Measurements from ENCODE around the gene FILIP1.
"Not testable (repeated sequence)": the region's sequence is repeated elsewhere in the genome, so short reads cannot be mapped to it uniquely, and the experiment has no call there.

FILIP1 gene

DNA sequence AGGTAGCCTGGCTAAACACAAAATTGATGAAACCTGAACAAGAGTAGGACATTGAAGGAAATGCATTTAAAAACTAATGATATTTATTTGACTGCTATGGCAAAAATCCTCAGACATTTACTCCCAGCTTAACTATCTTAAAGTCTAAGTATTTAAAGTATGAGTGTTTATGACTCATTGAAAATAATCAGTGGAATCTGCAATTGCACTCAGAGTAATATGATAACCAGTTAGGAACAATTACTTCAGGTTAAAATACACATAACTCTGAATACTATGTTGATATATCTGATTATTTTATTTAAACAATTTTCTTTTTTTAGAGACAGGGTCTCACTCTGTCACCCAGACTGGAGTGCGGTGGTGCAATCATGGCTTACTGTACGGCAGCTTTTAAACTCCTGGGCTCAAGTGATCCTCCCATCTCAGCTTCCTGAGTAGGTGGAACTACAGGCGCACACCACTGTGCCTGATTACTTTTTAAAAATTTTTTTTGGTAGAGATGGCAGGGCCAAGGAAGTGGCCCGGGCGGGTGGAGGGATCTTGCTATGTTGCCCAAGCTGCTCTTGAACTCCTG, 43.9 kb downstream of the FILIP1 start:
- DNase-seq (ENCODE audit: low read depth in 2 of 2), result no peak

GRCh38 chr6:75446241-75446880, 47.2 kb downstream of the FILIP1 start:
- no peak for DNase-seq (ENCODE audit: low read depth in 2 of 2)

DNA sequence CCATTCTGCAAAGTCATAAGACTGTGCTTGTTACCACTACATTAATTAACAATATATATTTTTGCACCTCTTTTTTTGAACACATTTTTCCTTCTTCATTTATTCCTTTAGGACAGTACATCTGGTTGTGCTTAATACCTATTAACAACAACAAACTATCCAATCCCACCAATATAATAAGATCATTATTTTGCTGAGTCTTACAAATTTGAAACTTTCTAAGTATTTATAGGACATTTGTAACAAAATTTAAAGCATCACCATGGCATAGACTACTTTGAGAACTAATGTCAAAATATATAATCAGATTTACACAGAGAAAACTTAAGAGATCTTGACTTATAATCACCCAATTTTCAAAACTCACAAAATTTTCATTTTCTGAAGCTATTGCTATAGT, 47.9 kb downstream of the FILIP1 start:
- DNase-seq (ENCODE audit: low read depth in 2 of 2), result no peak

DNA sequence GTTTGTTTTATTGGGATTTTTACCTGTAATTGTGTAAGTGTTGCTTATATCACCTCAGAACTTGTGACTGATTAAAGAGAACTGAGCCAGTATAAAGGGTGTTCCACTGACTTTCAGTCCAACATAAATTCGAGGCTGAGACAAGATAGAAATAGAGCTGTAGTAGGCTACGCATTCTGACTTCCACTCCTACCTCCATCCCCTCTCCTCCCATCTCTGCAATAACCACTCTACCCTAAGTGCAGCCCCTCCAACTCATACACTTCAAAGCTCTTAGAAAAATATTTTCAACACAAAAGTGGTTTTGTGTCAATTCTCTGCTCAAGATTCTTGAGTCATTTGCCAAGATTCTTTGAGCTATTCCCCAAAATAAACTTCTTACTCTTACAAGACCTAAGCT, 48.7 kb downstream of the FILIP1 start:
- DNase-seq (ENCODE audit: low read depth in 2 of 2), result no peak

GRCh38 chr6:75441883-75442282, 51.7 kb downstream of the FILIP1 start:
- not testable (repeated sequence) for DNase-seq (ENCODE audit: low read depth in 2 of 2)

DNA sequence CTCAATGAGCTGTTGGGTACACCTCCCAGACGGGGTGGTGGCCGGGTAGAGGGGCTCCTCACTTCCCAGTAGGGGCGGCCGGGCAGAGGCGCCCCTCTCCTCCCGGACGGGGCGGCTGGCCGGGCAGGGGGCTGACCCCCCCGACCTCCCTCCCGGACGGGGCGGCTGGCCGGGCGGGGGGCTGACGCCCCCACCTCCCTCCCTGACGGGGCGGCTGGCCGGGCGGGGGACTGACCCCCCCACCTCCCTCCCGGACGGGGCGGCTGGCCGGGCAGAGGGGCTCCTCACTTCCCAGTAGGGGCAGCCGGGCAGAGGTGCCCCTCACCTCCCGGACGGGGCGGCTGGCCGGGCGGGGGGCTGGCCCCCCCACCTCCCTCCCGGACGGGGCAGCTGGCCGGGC, 52.1 kb downstream of the FILIP1 start:
- DNase-seq (ENCODE audit: low read depth in 2 of 2), result not testable (repeated sequence)

DNA sequence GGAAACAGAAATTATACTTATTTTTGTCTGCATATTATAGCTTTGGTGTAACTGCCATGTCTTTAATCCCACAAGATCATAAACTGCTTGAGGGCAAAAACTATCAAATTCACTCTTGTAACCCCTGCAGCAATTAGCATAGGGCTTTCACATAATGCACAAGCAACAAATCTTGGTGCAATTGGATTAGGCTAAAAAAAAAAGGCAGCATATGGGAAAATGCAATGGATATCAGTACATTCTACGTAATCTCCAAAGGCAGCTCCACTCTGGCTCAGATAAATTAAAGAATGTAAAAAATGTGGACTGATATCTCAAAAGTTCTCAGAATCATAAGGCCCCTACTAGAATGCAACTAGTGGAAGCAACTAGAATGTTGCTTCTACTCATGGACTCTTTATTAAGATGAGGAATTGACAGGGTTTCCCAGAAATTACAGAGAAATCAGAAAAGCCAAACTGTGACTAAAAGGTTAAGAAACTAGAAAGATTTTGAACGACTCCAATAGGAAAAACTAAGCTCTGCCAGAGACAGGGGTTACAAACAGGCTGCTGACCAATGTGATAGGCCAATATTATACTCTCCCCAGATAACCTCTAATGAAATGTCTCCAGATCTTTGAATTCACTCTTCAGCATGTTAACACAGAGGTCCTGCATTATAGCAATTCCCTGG, 55.0 kb downstream of the FILIP1 start:
- DNase-seq (ENCODE audit: low read depth in 2 of 2), result no peak

DNA sequence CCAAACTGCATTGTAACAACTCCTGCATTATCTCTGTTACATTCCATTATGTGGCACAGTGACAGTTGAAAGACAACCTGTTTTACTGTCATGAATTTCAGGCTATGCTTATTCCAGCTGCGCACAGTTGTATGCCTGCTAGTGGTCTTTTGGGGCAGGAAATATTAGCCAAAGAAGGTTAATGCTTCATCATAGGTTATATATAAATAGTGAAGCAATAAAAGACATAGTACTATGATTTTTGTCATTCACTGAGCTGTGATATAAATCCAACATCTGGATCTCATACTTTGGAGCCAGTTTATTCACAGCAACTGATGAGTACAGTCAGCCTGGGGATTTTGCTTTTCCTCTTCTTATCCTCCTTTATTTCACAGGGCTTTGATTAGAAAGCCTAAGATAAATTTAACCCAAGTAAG, 55.6 kb downstream of the FILIP1 start:
- no peak for DNase-seq (ENCODE audit: low read depth in 2 of 2)

DNA sequence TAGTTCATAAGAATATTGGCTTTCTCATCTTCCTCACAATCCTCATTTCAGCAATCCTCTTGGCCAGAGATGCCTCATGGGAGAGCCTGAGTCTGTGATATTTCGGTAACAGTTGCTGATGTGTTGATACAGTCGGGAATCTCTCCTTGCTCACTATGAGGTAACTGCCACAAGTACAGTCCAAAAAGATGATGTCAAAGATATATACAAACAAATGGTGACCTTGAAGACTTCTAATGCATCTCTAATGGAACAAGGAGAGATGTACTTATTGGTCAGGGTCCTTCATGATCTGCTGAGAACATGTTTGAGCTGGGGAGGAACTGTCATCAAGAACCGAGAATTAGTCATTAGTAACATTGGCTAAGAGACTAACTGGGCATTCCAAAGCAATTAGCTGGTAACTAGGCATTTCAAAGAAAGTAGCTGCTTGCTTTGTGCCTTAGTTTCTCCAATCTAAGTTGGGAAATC, 56.1 kb downstream of the FILIP1 start:
- DNase-seq (ENCODE audit: low read depth in 2 of 2), result no peak

- DNase-seq (ENCODE audit: low read depth in 2 of 2), result no peak
Observed at GRCh38 chr6:75436869-75437268, 56.7 kb downstream of the FILIP1 start.

DNA sequence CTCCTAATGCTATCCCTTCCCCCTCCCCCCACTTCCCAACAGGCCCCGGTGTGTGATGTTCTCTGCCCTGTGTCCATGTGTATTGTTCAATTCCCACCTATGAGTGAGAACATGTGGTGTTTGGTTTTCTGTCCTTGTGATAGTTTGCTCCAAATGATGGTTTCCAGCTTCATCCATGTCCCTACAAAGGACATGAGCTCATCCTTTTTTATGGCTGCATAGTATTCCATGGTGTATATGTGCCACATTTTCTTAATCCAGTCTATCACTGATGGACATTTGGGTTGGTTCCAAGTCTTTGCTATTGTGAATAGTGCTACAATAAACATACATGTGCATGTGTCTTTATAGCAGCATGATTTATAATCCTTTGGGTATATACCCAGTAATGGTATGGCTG, 60.8 kb downstream of the FILIP1 start:
- not testable (repeated sequence) for DNase-seq (ENCODE audit: low read depth in 2 of 2)

DNA sequence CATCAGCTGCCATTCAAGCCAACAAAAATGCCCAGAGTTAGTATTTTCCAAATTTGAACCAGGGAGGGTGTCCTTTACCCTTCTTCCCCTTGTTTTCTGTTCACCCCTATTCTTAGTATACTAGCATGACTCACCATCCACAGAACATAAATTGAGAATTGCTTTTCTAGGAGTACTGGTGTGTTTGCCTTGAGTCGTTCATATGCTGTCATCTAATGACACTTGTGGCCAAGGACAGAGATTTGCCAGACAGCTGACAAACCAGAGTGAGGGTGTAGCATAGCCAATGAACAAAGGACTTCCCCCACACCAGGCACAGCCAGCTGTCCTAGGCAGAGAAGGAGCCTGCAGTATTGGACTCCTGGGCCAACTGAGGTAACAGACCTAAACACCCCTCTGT, 62.2 kb downstream of the FILIP1 start:
- DNase-seq (ENCODE audit: low read depth in 2 of 2), result no peak

DNA sequence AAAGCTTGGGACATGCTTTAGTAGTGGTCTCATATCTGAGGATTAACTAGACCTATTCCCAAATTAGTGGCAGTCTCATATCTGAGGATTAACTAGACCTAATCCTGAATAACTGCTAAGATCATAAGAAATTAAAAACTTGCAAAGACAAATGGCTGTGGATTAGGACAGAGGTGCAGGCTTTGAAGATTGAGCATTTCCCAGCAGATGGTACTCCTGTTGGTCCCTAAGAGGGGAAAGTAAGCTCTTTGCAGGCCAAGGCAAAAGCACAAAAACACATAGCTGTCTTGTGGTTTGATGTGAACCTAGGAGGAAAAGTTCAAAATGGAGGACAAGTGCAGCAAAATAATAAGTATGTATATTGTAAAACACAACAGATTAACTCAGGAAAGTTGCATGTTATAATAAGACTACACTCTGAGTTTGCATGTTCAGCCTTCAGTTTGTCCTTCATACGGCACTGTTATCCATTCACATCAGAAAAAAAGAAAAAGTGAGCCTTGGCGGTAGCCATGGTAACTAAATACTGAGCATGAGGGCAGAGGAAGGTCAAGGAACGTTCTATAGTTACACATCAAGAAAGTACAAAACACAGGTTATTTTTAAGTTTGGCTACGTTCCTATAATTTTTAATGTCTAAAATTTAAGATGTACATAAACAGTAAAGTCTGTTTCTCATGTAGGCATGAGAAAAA, 62.8 kb downstream of the FILIP1 start:
- DNase-seq (ENCODE audit: low read depth in 2 of 2), result no peak

GRCh38 chr6:75429061-75429703, 64.4 kb downstream of the FILIP1 start:
- DNase-seq (ENCODE audit: low read depth in 2 of 2), result no peak

DNA sequence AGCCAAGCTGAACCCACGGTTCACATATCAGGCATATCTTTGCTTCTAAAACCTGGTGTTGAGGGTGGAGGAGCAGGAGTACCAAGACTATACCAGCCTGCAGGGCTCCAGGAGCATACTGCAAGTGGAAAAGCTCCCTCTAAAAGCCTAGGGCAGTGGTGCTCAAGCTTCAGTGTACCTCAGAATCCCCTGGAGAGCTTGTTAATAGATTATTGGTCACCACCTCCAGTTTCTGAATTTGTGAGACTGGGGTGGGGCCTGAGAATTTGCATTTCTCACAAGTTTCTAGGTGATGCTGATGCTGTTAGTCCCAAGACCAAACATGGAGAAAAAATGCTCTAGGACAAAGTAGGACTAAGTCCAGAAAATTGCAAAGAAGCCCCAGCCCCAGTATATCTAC, 65.4 kb downstream of the FILIP1 start:
- no peak for DNase-seq (ENCODE audit: low read depth in 2 of 2)

DNA sequence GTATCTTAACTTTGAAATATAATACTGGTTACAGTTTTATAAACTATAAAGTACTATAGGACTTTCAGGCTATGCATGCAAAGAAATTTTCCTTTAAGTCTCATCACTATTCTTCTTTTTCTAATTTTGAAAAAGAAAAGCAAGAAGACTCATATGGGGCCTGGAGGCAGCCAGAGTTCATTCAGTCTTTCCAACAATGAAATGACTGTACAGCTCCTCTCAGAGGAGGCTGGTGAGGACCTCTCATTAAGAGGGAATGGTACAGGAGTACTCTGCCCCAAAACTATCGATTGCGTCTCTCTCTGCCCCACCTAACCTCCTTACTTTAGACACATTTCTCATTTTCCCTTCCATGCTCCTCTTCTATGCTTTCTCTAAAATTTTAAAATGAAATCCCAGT, 66.3 kb downstream of the FILIP1 start:
- no peak for DNase-seq (ENCODE audit: low read depth in 2 of 2)

- no peak for DNase-seq (ENCODE audit: low read depth in 2 of 2)
Observed at GRCh38 chr6:75424618-75425548, 68.7 kb downstream of the FILIP1 start.

DNA sequence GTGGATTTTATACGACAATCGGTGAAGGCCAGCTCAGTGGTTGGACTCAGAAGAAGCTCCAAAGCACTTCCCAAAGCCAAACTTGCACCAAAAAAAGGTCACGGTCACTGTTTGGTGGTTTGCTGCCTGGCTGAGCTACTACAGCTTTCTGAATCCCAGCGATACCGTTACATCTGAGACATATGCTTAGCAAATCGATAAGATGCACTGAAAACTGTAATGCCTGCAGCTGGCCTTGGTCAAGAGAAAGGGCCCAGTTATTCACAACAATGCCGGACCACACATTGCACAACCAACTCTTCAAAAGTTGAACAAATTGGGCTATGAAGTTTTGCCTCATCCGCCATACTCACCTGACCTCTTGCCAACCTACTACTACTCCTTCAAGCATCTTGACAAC, 70.2 kb downstream of the FILIP1 start:
- no peak for DNase-seq (ENCODE audit: low read depth in 2 of 2)

- DNase-seq (ENCODE audit: low read depth in 2 of 2), result no peak
Observed at GRCh38 chr6:75422024-75422639, 71.5 kb downstream of the FILIP1 start.

GRCh38 chr6:75421316-75422023, 72.1 kb downstream of the FILIP1 start:
- no peak for DNase-seq (ENCODE audit: low read depth in 2 of 2)
